Chondrocyte (in vitro differentiated cells): ENCODE results near the gene FAM210B. TPM values are rescaled to one million over a fixed set of nuclear protein-coding genes. Genes with fewer than 3 reads are reported as not detected.

Source experiments
- DNase-seq: peaks from one replicate; pipeline ENCODE4 v3.0.0; 2021; ENCODE audit warnings: mixed read lengths, low spot score
- H3K27ac Mint-ChIP-seq: one replicate; pipeline ENCODE4 v1.8.0; 2021; ENCODE audit warnings: mild to moderate bottlenecking, moderate library complexity, mixed read lengths; ENCODE audit not compliant: unreplicated experiment
- H3K27me3 Mint-ChIP-seq: 2 replicates; pipeline ENCODE4 v1.8.0; 2021; ENCODE audit warnings: low read depth, mixed read lengths
- H3K36me3 Mint-ChIP-seq: 2 replicates; pipeline ENCODE4 v1.8.0; 2021; ENCODE audit warnings: low read depth, mixed read lengths
- H3K4me1 Mint-ChIP-seq: 2 replicates; pipeline ENCODE4 v1.8.0; 2021; ENCODE audit warnings: low read depth, mild to moderate bottlenecking, mixed read lengths
- H3K4me3 Mint-ChIP-seq: one replicate; pipeline ENCODE4 v1.8.0; 2021; ENCODE audit warnings: mild to moderate bottlenecking, moderate library complexity, mixed read lengths; ENCODE audit not compliant: unreplicated experiment
- H3K9me3 Mint-ChIP-seq: 2 replicates; pipeline ENCODE4 v1.8.0; 2021; ENCODE audit warnings: low read depth, mixed read lengths
- CTCF ChIP-seq: fragments of 200-600 bp; sonication (generic); IDR thresholded peaks from 2 replicates; pipeline ENCODE4 v1.5.0; 2021; ENCODE audit warnings: antibody characterized with exemption, mild to moderate bottlenecking, moderate library complexity
- total RNA-seq: library from RNA; stranded (reverse); gene quantifications from 3 replicates; pipeline ENCODE4 v1.2.1, GENCODE V29; 2021

FAM210B gene
- total RNA-seq, 1 donor from 2014 or later, result 32.6 TPM

- Mint-ChIP-seq H3K4me1 (peaks cover 20% of the 10 kb centered on the region), H3K27me3 (no peaks in the 10 kb centered on the region), H3K9me3 (no peaks in the 10 kb centered on the region), H3K4me3 (no peak overlapping the region), H3K27ac (no peak overlapping the region), H3K36me3 (peaks cover 16% of the 10 kb centered on the region)
- DNase-seq, result no peak
- TF ChIP-seq CTCF, result no peak
Measured at GRCh38 chr20:56414842-56415765, 56.3 kb downstream of the FAM210B start.

- Mint-ChIP-seq H3K36me3 (peaks cover 14% of the 10 kb centered on the region), H3K4me3 (no peak overlapping the region), H3K4me1 (peaks cover 16% of the 10 kb centered on the region), H3K27ac (no peak overlapping the region), H3K27me3 (no peaks in the 10 kb centered on the region), H3K9me3 (no peaks in the 10 kb centered on the region)
- no peak for DNase-seq
- TF ChIP-seq CTCF, result no peak
Measured at GRCh38 chr20:56417402-56417801, 58.6 kb downstream of the FAM210B start.

GRCh38 chr20:56417911-56418310 lies 59.1 kb downstream of the FAM210B start:
- Mint-ChIP-seq H3K9me3 (no peaks in the 10 kb centered on the region), H3K27me3 (no peaks in the 10 kb centered on the region), H3K4me1 (peaks cover 20% of the 10 kb centered on the region), H3K4me3 (no peak overlapping the region), H3K27ac (no peak overlapping the region), H3K36me3 (peaks cover 11% of the 10 kb centered on the region)
- DNase-seq, result no peak
- no peak for TF ChIP-seq CTCF

Other genes starting within 250 kb of the FAM210B start
- not detected in 3 replicates for gene MC3R, start 110.2 kb upstream of the FAM210B start, total RNA-seq
- 8.7 to 10.5 TPM (median 9.6 TPM) in 3 replicates for gene AURKA, start 33.2 kb downstream of the FAM210B start, total RNA-seq
- gene CSTF1, start 33.7 kb downstream of the FAM210B start, total RNA-seq, result 23.7 to 33.1 TPM (median 26.0 TPM) in 3 replicates
- gene CASS4, start 53.3 kb downstream of the FAM210B start, total RNA-seq, result 0.10 to 0.39 TPM in 2 of 3 replicates, not detected in the other
- gene RTF2, start 109.7 kb downstream of the FAM210B start, total RNA-seq, result 61.2 to 79.3 TPM (median 64.7 TPM) in 3 replicates
- 0.55 to 0.58 TPM in 2 of 3 replicates, not detected in the other for gene FAM209A, start 165.8 kb downstream of the FAM210B start, total RNA-seq
- not detected in 3 replicates for gene FAM209B, start 174.3 kb downstream of the FAM210B start, total RNA-seq